Naive thymus-derived CD4-positive, alpha-beta T cell (primary cell): ENCODE measurements around the gene SLC5A8. TPM values are rescaled to one million over a fixed set of nuclear protein-coding genes. Genes with fewer than 3 reads are reported as not detected.

ENCODE experiments used
- ATAC-seq: fragments of 150-1000 bp; cut with Tn5 transposase; 2 replicates; pipeline ENCODE4 v1.10.0; 2021; ENCODE audit warnings: mild to moderate bottlenecking, moderate library complexity
- CTCF ChIA-PET: fragments of 350-600 bp; sonication (Branson Sonifier 250); formaldehyde crosslinking; loops from one replicate; lab custom pipeline; 2021; ENCODE audit warnings: antibody characterized with exemption; lab: Charles Lee
- POLR2A ChIA-PET: fragments of 350-600 bp; sonication (Branson Sonifier 250); formaldehyde crosslinking; loops from one replicate; lab custom pipeline; 2021; ENCODE audit warnings: antibody characterized with exemption, inconsistent platforms; lab: Charles Lee
- DNase-seq, 9 donors: peaks; one replicate each; pipeline versions ENCODE4 v3.0.0 to v3.0.0-alpha.2; 2020 to 2022; ENCODE audit warnings: mixed read lengths in 1 of 9
- H3K27ac ChIP-seq: one replicate; pipeline ENCODE4 v1.7.0; 2013; ENCODE audit warnings: mild to moderate bottlenecking, low read depth, low read length, moderate library complexity
- H3K27me3 ChIP-seq, 2 donors: one replicate each; pipeline ENCODE4 v1.7.0; 2013; ENCODE audit warnings: low read length in 2 of 2, mild to moderate bottlenecking in 2 of 2, moderate library complexity in 2 of 2; ENCODE audit not compliant: control insufficient read depth in 2 of 2, insufficient read depth in 2 of 2
- H3K36me3 ChIP-seq, 3 experiments: 1 replicate in 2 of 3; 2 replicates in 1 of 3; pipeline ENCODE4 v1.7.0; 2013; ENCODE audit warnings: low read length in 3 of 3, mild to moderate bottlenecking in 3 of 3, moderate library complexity in 1 of 3; ENCODE audit not compliant: insufficient read depth in 3 of 3, control insufficient read depth in 2 of 3
- H3K4me1 ChIP-seq, 2 donors: one replicate each; pipeline ENCODE4 v1.7.0; 2013; ENCODE audit warnings: low read length in 2 of 2, mild to moderate bottlenecking in 2 of 2, moderate library complexity in 1 of 2; ENCODE audit not compliant: control insufficient read depth in 2 of 2, insufficient read depth in 2 of 2
- H3K4me3 ChIP-seq: 2 replicates; pipeline ENCODE4 v1.7.0; 2013; ENCODE audit warnings: mild to moderate bottlenecking, low read length
- H3K9me3 ChIP-seq, 3 experiments: 1 replicate in 2 of 3; 2 replicates in 1 of 3; pipeline ENCODE4 v1.7.0; 2013; ENCODE audit warnings: low read length in 3 of 3; ENCODE audit not compliant: control insufficient read depth in 2 of 3
- H3K27ac Mint-ChIP-seq, 9 donors: one replicate each; pipeline ENCODE4 v1.8.0; 2020 to 2022; ENCODE audit warnings: mixed read lengths in 9 of 9, mild to moderate bottlenecking in 8 of 9, moderate library complexity in 5 of 9, inconsistent platforms in 2 of 9
- H3K27me3 Mint-ChIP-seq, 5 donors: one replicate each; pipeline ENCODE4 v1.8.0; 2021 to 2022; ENCODE audit warnings: mixed read lengths in 5 of 5, mild to moderate bottlenecking in 1 of 5
- H3K36me3 Mint-ChIP-seq, 5 donors: one replicate each; pipeline ENCODE4 v1.8.0; 2020 to 2022; ENCODE audit warnings: mixed read lengths in 5 of 5, mild to moderate bottlenecking in 3 of 5, inconsistent platforms in 1 of 5
- H3K4me1 Mint-ChIP-seq, 7 donors: one replicate each; pipeline ENCODE4 v1.8.0; 2020 to 2022; ENCODE audit warnings: mixed read lengths in 7 of 7, mild to moderate bottlenecking in 3 of 7, inconsistent platforms in 1 of 7
- H3K4me3 Mint-ChIP-seq, 10 donors: one replicate each; pipeline ENCODE4 v1.8.0; 2020 to 2022; ENCODE audit warnings: mild to moderate bottlenecking in 10 of 10, mixed read lengths in 10 of 10, moderate library complexity in 6 of 10, inconsistent platforms in 2 of 10
- H3K9me3 Mint-ChIP-seq, 11 donors: one replicate each; pipeline ENCODE4 v1.8.0; 2020 to 2022; ENCODE audit warnings: mixed read lengths in 11 of 11, mild to moderate bottlenecking in 4 of 11, inconsistent platforms in 1 of 11, moderate library complexity in 1 of 11
- intact Hi-C, 2 donors: fragments of 100-400 bp; cut with micrococcal nuclease; formaldehyde crosslinking; loops; one replicate each; pipeline ENCODE4 v1.15.1; 2023
- polyA plus RNA-seq, 2 donors: library from polyadenylated mRNA; unstranded; fragments of 300-500 nt; fragmentation: Illumina TruSeq; gene quantifications; one replicate each; pipeline ENCODE4 v1.2.3, GENCODE V29; 2021
- total RNA-seq, 6 experiments: library from RNA in 5 of 6; stranded (reverse) in 5 of 6; gene quantifications; 1 replicate in 5 of 6; 2 replicates in 1 of 6; pipeline ENCODE4 v1.2.3 and lab custom pipeline; 2021 to 2026

The SLC5A8 gene
- total and polyA plus RNA-seq, 7 experiments from 2014 or later, result not detected

DNA sequence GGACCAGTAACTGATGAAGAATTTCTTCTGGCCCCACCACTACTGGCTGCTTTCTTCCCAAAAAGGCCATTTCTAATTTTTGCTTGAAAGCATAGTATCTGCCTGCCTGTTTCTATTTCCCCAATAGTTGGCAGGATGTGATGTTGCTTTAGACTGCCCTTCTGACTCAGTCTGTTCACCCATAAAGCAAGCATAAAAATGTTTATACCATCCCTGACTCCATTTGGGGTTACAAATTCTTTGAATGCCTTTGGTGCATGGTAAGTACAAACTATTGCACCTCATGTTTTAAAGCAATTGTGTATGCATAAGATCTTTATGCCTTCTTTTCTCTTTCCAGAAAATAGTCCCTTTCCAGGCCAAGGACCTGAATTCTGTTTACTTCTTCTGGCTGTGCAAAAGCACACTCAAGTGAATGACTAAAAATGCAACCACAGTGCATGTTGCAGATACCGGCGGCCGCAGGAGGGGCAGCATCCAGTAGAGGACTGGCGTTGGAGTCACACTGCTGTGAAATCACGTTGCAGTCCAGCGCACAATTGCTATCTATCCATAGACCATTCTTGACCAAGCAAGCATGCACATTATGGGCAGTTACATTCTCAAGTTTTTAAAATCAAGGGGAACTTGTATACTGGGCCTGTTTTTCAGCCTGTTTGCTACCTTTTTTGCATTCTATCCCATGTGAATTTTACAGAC lies 82.4 kb downstream of the SLC5A8 start:
- H3K4me3 Mint-ChIP-seq, result no peak overlapping the region
- no peak overlapping the region for H3K4me3 ChIP-seq
- H3K9me3 ChIP-seq, result no peaks in the 10 kb centered on the region
- H3K27me3 Mint-ChIP-seq, result peaks cover 0 to 13% (median 6%) of the 10 kb centered on the region in 5 donors
- no peak overlapping the region for H3K27ac Mint-ChIP-seq
- H3K4me1 Mint-ChIP-seq, result no peaks in the 10 kb centered on the region
- no peaks in the 10 kb centered on the region for H3K36me3 ChIP-seq
- ATAC-seq (no peak), DNase-seq (no peak)
- no peaks in the 10 kb centered on the region for H3K36me3 Mint-ChIP-seq
- ChIA-PET CTCF (no interaction called here), POLR2A (no interaction called here)
- intact Hi-C loops, result no loop called here
- no peaks in the 10 kb centered on the region for H3K27me3 ChIP-seq
- H3K4me1 ChIP-seq, result no peaks in the 10 kb centered on the region
- H3K9me3 Mint-ChIP-seq, result peaks cover 0 to 8% (median 5%) of the 10 kb centered on the region in 11 donors
- H3K27ac ChIP-seq, result no peak overlapping the region

DNA sequence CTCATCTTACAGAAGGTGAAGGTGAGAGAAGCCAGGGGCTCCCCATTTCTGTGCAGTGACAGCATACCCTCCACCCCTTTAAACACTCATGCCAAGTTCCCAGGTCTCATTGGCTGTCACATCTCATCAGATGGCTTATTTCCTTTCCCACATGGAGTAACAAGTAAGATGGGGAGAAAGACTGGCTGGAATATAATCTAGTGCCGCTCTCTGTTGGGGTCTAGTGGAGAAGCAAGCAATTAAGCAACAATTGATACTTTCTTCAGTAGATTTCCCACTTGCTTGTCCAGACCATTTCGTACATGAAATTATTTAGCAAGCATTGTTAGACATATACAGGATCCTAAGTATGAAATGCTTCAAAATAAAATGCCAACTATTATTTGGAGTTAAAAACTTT lies 92.2 kb downstream of the SLC5A8 start:
- H3K27ac ChIP-seq, result no peak overlapping the region
- DNase-seq, result no peak
- intact Hi-C loops, result no loop called here
- ChIA-PET CTCF (no interaction called here), POLR2A (no interaction called here)
- no peaks in the 10 kb centered on the region for H3K36me3 Mint-ChIP-seq
- H3K36me3 ChIP-seq, result no peaks in the 10 kb centered on the region
- H3K4me1 Mint-ChIP-seq, result no peaks in the 10 kb centered on the region
- no peak overlapping the region for H3K4me3 ChIP-seq
- no peaks in the 10 kb centered on the region for H3K9me3 ChIP-seq
- no peak overlapping the region for H3K4me3 Mint-ChIP-seq
- peaks cover 0 to 4% (median 0%) of the 10 kb centered on the region in 5 donors for H3K27me3 Mint-ChIP-seq
- no peaks in the 10 kb centered on the region for H3K27me3 ChIP-seq
- no peak overlapping the region for H3K27ac Mint-ChIP-seq
- H3K9me3 Mint-ChIP-seq, result peaks cover 0 to 13% (median 1%) of the 10 kb centered on the region in 11 donors
- H3K4me1 ChIP-seq, result no peaks in the 10 kb centered on the region
- ATAC-seq, result no peak

DNA sequence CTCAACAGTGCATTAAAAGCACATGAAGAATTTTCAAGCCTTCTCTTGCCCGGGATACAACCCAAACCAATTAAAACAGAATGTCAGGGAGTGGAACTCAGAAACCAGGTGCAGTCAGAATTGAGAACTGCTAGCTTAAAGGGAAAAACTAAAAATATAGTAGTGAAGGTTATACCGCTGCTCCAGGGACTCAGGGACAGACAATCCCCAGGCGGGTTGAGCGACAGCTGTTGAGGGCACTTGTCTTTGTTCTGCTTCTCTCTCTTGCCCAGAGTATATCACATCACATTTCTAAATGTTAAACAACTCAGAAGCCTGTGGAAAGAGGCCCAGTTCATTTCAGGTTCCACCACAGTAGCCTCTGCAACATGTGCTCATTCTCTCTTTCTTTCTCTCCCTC lies 93.1 kb downstream of the SLC5A8 start:
- Mint-ChIP-seq H3K9me3 (peaks cover 0 to 7% (median 0%) of the 10 kb centered on the region in 11 donors), H3K36me3 (no peaks in the 10 kb centered on the region), H3K4me3 (no peak overlapping the region), H3K4me1 (no peaks in the 10 kb centered on the region), H3K27me3 (peaks cover 0 to 4% (median 0%) of the 10 kb centered on the region in 5 donors), H3K27ac (no peak overlapping the region)
- no peak for DNase-seq
- ChIA-PET CTCF (no interaction called here), POLR2A (no interaction called here)
- Histone ChIP-seq H3K9me3 (no peaks in the 10 kb centered on the region), H3K4me3 (no peak overlapping the region), H3K4me1 (no peaks in the 10 kb centered on the region), H3K27me3 (no peaks in the 10 kb centered on the region), H3K36me3 (no peaks in the 10 kb centered on the region), H3K27ac (no peak overlapping the region)
- intact Hi-C loops, result no loop called here
- ATAC-seq, result no peak

DNA sequence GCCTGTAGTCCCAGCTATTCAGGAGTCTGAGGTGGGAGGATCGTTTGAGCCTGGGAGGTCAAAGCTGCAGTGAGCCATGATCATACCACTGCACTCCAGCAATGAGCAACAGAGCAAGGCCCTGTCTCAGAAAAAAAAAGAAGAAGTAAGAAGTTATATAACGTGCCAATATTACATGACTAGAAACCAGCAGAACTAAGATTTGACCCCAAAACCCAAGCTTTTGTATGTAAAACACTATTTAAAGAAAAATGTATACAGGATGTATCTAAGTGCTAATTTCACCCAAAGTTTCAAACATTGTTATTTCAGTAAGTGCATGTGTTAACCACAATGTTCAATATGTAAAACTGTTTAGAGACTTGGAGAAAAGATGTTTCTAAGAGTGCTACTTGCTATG lies 94.7 kb downstream of the SLC5A8 start:
- H3K4me1 Mint-ChIP-seq, result no peaks in the 10 kb centered on the region
- H3K9me3 ChIP-seq, result no peaks in the 10 kb centered on the region
- H3K9me3 Mint-ChIP-seq, result peaks cover 0 to 5% (median 0%) of the 10 kb centered on the region in 11 donors
- no peaks in the 10 kb centered on the region for H3K27me3 ChIP-seq
- H3K27me3 Mint-ChIP-seq, result peaks cover 0 to 4% (median 0%) of the 10 kb centered on the region in 5 donors
- H3K4me3 ChIP-seq, result no peak overlapping the region
- ChIA-PET POLR2A (no interaction called here), CTCF (no interaction called here)
- H3K4me1 ChIP-seq, result no peaks in the 10 kb centered on the region
- no peaks in the 10 kb centered on the region for H3K36me3 Mint-ChIP-seq
- H3K27ac Mint-ChIP-seq, result no peak overlapping the region
- H3K36me3 ChIP-seq, result no peaks in the 10 kb centered on the region
- no peak overlapping the region for H3K4me3 Mint-ChIP-seq
- H3K27ac ChIP-seq, result no peak overlapping the region
- intact Hi-C loops, result no loop called here
- DNase-seq (no peak), ATAC-seq (no peak)

DNA sequence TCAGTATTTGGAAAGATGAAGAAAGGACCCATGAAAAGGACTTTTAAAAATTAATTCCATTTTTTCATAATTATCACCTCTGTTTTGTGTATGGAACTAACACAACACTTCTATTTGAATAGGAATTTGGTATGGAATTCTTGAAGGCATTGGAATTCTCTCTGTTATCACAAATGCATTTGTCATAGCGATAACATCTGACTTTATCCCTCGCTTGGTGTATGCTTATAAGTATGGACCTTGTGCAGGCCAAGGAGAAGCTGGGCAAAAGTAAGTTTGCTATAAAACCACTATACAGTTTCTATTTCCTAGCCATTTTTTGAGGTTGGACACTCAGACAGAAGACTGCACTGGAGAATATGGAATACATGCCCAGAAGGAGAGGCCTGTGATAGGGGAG lies 98.6 kb downstream of the SLC5A8 start:
- H3K27ac Mint-ChIP-seq, result no peak overlapping the region
- POLR2A ChIA-PET, result no interaction called here
- peaks cover 0 to 4% (median 0%) of the 10 kb centered on the region in 5 donors for H3K27me3 Mint-ChIP-seq
- no peak overlapping the region for H3K4me3 Mint-ChIP-seq
- intact Hi-C loops, result no loop called here
- DNase-seq, result no peak
- Histone ChIP-seq H3K9me3 (no peaks in the 10 kb centered on the region), H3K27ac (no peak overlapping the region), H3K4me3 (no peak overlapping the region), H3K4me1 (no peaks in the 10 kb centered on the region), H3K36me3 (no peaks in the 10 kb centered on the region), H3K27me3 (no peaks in the 10 kb centered on the region)
- H3K9me3 Mint-ChIP-seq, result peaks cover 0 to 3% (median 0%) of the 10 kb centered on the region in 11 donors
- H3K36me3 Mint-ChIP-seq, result no peaks in the 10 kb centered on the region
- no peak for ATAC-seq
- CTCF ChIA-PET, result no interaction called here
- no peaks in the 10 kb centered on the region for H3K4me1 Mint-ChIP-seq

DNA sequence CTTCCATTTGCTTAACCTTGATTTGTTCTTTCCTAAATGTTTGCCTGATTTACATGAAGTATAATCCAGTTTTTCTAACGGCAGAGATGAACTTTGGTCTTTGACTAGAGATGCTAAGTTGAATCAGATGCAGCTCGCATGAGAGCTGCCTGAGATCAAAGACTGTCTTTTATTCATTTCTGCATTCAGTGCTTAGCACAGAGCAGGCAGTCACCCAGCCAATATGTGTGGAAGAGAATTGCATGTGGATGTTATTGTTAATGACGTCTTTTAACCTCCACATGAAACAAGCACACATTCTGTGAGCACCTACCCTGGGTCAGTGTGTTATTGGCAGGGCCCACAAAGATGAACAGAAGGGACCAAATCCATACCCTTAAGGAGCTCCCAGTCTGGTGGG lies 99.2 kb downstream of the SLC5A8 start:
- H3K27me3 Mint-ChIP-seq, result peaks cover 0 to 4% (median 0%) of the 10 kb centered on the region in 5 donors
- H3K4me1 Mint-ChIP-seq, result no peaks in the 10 kb centered on the region
- H3K36me3 ChIP-seq, result no peaks in the 10 kb centered on the region
- ATAC-seq, result no peak
- H3K27ac ChIP-seq, result no peak overlapping the region
- intact Hi-C loops, result no loop called here
- ChIA-PET CTCF (no interaction called here), POLR2A (no interaction called here)
- peaks cover 0 to 3% (median 0%) of the 10 kb centered on the region in 11 donors for H3K9me3 Mint-ChIP-seq
- no peaks in the 10 kb centered on the region for H3K36me3 Mint-ChIP-seq
- no peak overlapping the region for H3K4me3 ChIP-seq
- DNase-seq, result no peak
- no peaks in the 10 kb centered on the region for H3K9me3 ChIP-seq
- no peak overlapping the region for H3K27ac Mint-ChIP-seq
- H3K4me1 ChIP-seq, result no peaks in the 10 kb centered on the region
- H3K27me3 ChIP-seq, result no peaks in the 10 kb centered on the region
- no peak overlapping the region for H3K4me3 Mint-ChIP-seq

DNA sequence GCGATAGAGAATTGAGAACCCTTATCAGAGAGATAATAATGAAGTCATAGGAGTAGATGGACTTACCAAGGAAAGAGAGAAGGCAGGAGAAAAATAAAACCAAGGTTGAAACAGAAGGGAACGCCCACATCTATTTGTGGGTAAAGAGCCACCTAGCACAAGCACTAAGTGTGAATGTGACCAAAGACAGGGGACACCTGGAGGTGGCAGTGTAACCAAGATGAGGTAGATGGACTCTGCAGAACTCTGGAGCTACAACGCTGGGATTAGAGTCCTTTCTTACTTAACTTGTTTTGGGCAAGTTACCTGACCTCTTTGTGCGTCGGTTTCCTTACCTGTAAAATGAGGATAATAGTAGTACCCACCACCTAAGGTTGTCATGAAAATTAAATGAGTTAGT lies 101.9 kb downstream of the SLC5A8 start:
- no peaks in the 10 kb centered on the region for H3K9me3 ChIP-seq
- H3K36me3 Mint-ChIP-seq, result no peaks in the 10 kb centered on the region
- peaks cover 0 to 11% (median 3%) of the 10 kb centered on the region in 11 donors for H3K9me3 Mint-ChIP-seq
- H3K4me3 Mint-ChIP-seq, result no peak overlapping the region
- H3K27ac Mint-ChIP-seq, result no peak overlapping the region
- H3K4me1 Mint-ChIP-seq, result no peaks in the 10 kb centered on the region
- ATAC-seq (no peak), DNase-seq (no peak)
- no peaks in the 10 kb centered on the region for H3K27me3 ChIP-seq
- intact Hi-C loops, result no loop called here
- no peaks in the 10 kb centered on the region for H3K4me1 ChIP-seq
- no peak overlapping the region for H3K27ac ChIP-seq
- H3K36me3 ChIP-seq, result no peaks in the 10 kb centered on the region
- H3K4me3 ChIP-seq, result no peak overlapping the region
- CTCF ChIA-PET, result no interaction called here
- POLR2A ChIA-PET, result no interaction called here
- no peaks in the 10 kb centered on the region for H3K27me3 Mint-ChIP-seq
